ENCODE results near the gene TAP2.
A peak's percentile ranks its signal among the peaks of the same experiment; 100 is the strongest.
"Not testable (repeated sequence)": the region's sequence is repeated elsewhere in the genome, so short reads cannot be mapped to it uniquely, and the experiment has no call there.

The TAP2 gene

GRCh38 chr6:32832535-32832934 lies 6.0 kb downstream of the TAP2 start:
- no peak for DNase-seq

- DNase-seq, result no peak
These were observed 7.6 kb downstream of the TAP2 start for GRCh38 chr6:32830936-32831335.

- no peak for DNase-seq
These were observed 8.5 kb downstream of the TAP2 start for GRCh38 chr6:32830017-32830416.

GRCh38 chr6:32829495-32829894 lies 9.0 kb downstream of the TAP2 start:
- no peak for DNase-seq

GRCh38 chr6:32827025-32827424 lies 11.5 kb downstream of the TAP2 start:
- no peak for DNase-seq

- DNase-seq, result no peak
These were observed 12.6 kb downstream of the TAP2 start for GRCh38 chr6:32825966-32826365.

GRCh38 chr6:32819729-32820128 lies 18.8 kb downstream of the TAP2 start:
- DNase-seq, result no peak

- DNase-seq, result no peak
These were observed 19.7 kb downstream of the TAP2 start for GRCh38 chr6:32818867-32819266.

- peak; percentile 39 for DNase-seq
These were observed 21.8 kb downstream of the TAP2 start, which contains the start of gene HLA-DOB for GRCh38 chr6:32816746-32817204. Gene HLA-DOB (minus strand): TSS chr6:32817002. CDS start chr6:32816951, 51 bp downstream.

- DNase-seq, result no peak
These were observed 22.5 kb downstream of the TAP2 start for GRCh38 chr6:32815996-32816395.

- no peak for DNase-seq
These were observed 23.4 kb downstream of the TAP2 start for GRCh38 chr6:32815115-32815514.

GRCh38 chr6:32814145-32814544 lies 24.4 kb downstream of the TAP2 start:
- DNase-seq, result no peak

- DNase-seq, result no peak
These were observed 29.4 kb downstream of the TAP2 start for GRCh38 chr6:32809171-32809570.

- no peak for DNase-seq
These were observed 31.4 kb downstream of the TAP2 start for GRCh38 chr6:32807020-32807580.

GRCh38 chr6:32805404-32805803 lies 33.1 kb downstream of the TAP2 start:
- DNase-seq, result not testable (repeated sequence)

GRCh38 chr6:32803416-32803815 lies 35.1 kb downstream of the TAP2 start:
- no peak for DNase-seq

GRCh38 chr6:32799740-32800139 lies 38.8 kb downstream of the TAP2 start:
- no peak for DNase-seq

GRCh38 chr6:32799168-32799567 lies 39.4 kb downstream of the TAP2 start:
- no peak for DNase-seq

- peak; percentile 78 for DNase-seq
These were observed 41.4 kb downstream of the TAP2 start for GRCh38 chr6:32796848-32797776.

GRCh38 chr6:32794510-32794909 lies 44.0 kb downstream of the TAP2 start:
- DNase-seq, result peak; percentile 2

GRCh38 chr6:32792901-32793435 lies 45.6 kb downstream of the TAP2 start:
- no peak for DNase-seq

GRCh38 chr6:32790306-32790705 lies 48.2 kb downstream of the TAP2 start:
- DNase-seq, result no peak
